A549 (cell line): Measurements from ENCODE around the gene COL12A1.

ENCODE experiments used
- CTCF ChIP-seq: fragments of >200 bp; sonication (Bioruptor Twin); formaldehyde crosslinking; IDR thresholded peaks from 3 replicates; pipeline ENCODE4 v1.5.1; 2016
- EP300 ChIP-seq, 2 experiments: fragments of >200 bp; sonication (Bioruptor Twin); formaldehyde crosslinking; IDR thresholded peaks; 2 replicates in 1 of 2; 3 replicates in 1 of 2; pipeline ENCODE4 v1.6.1; 2016 to 2017
- HEYL ChIP-seq: fragments of 250-450 bp; sonication (Bioruptor Pico); IDR thresholded peaks from 2 replicates; pipeline ENCODE4 v1.8.0; 2021; ENCODE audit warnings: mild to moderate bottlenecking, moderate library complexity
- RAD21 ChIP-seq, 2 experiments: fragments of >200 bp in 1 of 2; sonication (Bioruptor Twin) in 1 of 2; formaldehyde crosslinking in 1 of 2; IDR thresholded peaks in 1 of 2; conservative IDR thresholded peaks in 1 of 2; 2 replicates in 1 of 2; 3 replicates in 1 of 2; pipeline ENCODE4 v1.6.1; 2012 to 2018; ENCODE audit warnings: inconsistent platforms in 1 of 2
- TP53 ChIP-seq: fragments of 250-450 bp; sonication (Bioruptor Pico); IDR thresholded peaks from 2 replicates; pipeline ENCODE4 v1.5.0; 2021; ENCODE audit warnings: mild to moderate bottlenecking, moderate library complexity

GRCh38 chr6:75065523-75065922 is 140.3 kb downstream of the COL12A1 start:
- TF ChIP-seq RAD21 (conservative IDR thresholded peaks at IDR 0.05 in 1 of 2, IDR thresholded peaks at IDR 0.05 in 1 of 2) (no peak), TP53 (CRISPR knock-in tag) (no peak), EP300 (IDR thresholded peaks at IDR 0.05) (no peak), HEYL (no peak), CTCF (no peak)
